GM06990 (cell line): Measurements from ENCODE around the gene HBG2.

Experiments used
- DNase-seq: peaks from one replicate; pipeline ENCODE4 v3.0.0-alpha.2; 2011; ENCODE audit not compliant: insufficient read length; ENCODE audit errors: extremely low read depth
- H3K27me3 ChIP-seq: replicated peaks from 2 replicates; pipeline ENCODE4 v1.6.0; 2011; ENCODE audit warnings: low read length; ENCODE audit not compliant: control insufficient read depth, insufficient read depth
- H3K36me3 ChIP-seq: 2 replicates; pipeline ENCODE4 v1.5.1; 2011; ENCODE audit warnings: low read length; ENCODE audit not compliant: control insufficient read depth, insufficient read depth
- H3K4me3 ChIP-seq: replicated peaks from 2 replicates; pipeline ENCODE4 v1.5.1; 2011; ENCODE audit warnings: low read depth, mild to moderate bottlenecking, control low read depth, low read length
- CTCF ChIP-seq: IDR thresholded peaks from 2 replicates; pipeline ENCODE4 v1.5.1; 2011; ENCODE audit warnings: low read length, control low read depth, mild to moderate bottlenecking, inconsistent platforms; ENCODE audit not compliant: insufficient read depth, poor library complexity, severe bottlenecking

The HBG2 gene

DNA sequence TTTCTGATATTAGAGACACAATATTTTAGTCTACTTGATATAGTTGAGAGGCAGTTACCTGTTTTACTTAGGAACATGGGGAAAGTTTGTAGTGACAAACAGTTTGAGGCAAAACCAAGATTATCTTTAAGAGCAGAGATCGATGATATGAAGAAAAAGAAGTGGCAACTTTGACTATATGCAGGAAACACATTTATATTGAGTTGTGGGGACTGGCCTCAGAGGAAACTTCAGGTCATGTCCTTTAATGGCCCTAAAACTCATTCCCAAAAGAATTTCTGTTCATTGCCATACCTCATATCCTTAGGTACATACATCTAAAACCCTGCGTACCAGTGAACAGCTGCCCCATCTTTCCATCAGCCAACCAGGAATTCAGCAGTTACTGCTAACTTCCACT lies 9.4 kb downstream of the HBG2 start:
- Histone ChIP-seq H3K4me3 (no peak overlapping the region), H3K36me3 (no peaks in the 10 kb centered on the region), H3K27me3 (no peaks in the 10 kb centered on the region)
- DNase-seq = no peak
- no peak for TF ChIP-seq CTCF

- Histone ChIP-seq H3K27me3 (no peaks in the 10 kb centered on the region), H3K4me3 (no peak overlapping the region), H3K36me3 (no peaks in the 10 kb centered on the region)
- TF ChIP-seq CTCF = no peak
- no peak for DNase-seq
Measured at GRCh38 chr11:5243816-5244180, 10.8 kb downstream of the HBG2 start.

GRCh38 chr11:5242933-5243815 lies 11.4 kb downstream of the HBG2 start:
- no peaks in the 10 kb centered on the region for H3K36me3 ChIP-seq
- H3K27me3 ChIP-seq = no peaks in the 10 kb centered on the region
- no peak for DNase-seq
- no peak overlapping the region for H3K4me3 ChIP-seq
- TF ChIP-seq CTCF = no peak

DNA sequence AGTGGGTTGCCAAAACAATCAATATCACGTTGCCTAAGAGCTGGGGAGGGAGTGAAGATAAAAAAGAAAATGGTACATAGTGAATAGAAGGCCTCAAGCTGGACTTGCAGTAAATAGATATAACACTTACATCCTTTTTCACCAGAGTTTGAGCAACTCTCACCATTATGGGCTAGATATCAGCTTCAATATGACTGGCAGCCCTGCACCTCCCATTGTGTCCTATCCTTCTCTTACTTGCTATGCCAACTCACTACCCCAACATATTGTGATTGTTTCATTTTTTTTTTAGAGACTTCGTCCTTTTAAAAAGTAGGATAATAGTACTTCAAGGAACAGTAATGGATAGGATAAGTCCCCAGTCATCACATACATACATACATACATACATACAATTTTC lies 12.4 kb downstream of the HBG2 start:
- TF ChIP-seq CTCF = no peak
- Histone ChIP-seq H3K27me3 (no peaks in the 10 kb centered on the region), H3K4me3 (no peak overlapping the region), H3K36me3 (no peaks in the 10 kb centered on the region)
- no peak for DNase-seq

- no peak overlapping the region for H3K4me3 ChIP-seq
- DNase-seq = no peak
Measured at GRCh38 chr11:5241458-5241857, 13.1 kb downstream of the HBG2 start.

More at GRCh38 chr11:5241458-5241857, 13.1 kb downstream of the HBG2 start:
- Histone ChIP-seq H3K27me3 (no peaks in the 10 kb centered on the region), H3K36me3 (no peaks in the 10 kb centered on the region)
- no peak for TF ChIP-seq CTCF
